GM19035 (cell line): Measurements from ENCODE around the gene BABAM2.
"Not testable (repeated sequence)": the region's sequence is repeated elsewhere in the genome, so short reads cannot be mapped to it uniquely, and the experiment has no call there.

Experiments
- ATAC-seq: cut with Tn5 transposase; IDR thresholded peaks from one replicate; pipeline ENCODE4 v1.9.1; 2021; ENCODE audit not compliant: unreplicated experiment

BABAM2 gene

GRCh38 chr2:28322456-28322855, 431.9 kb downstream of the BABAM2 start:
- no peak for ATAC-seq

- no peak for ATAC-seq
Observed at GRCh38 chr2:28322981-28323396, 432.5 kb downstream of the BABAM2 start.

GRCh38 chr2:28325173-28325566, 434.6 kb downstream of the BABAM2 start:
- ATAC-seq = no peak

- no peak for ATAC-seq
Observed at GRCh38 chr2:28325567-28326468, 435.3 kb downstream of the BABAM2 start.

GRCh38 chr2:28326469-28326805, 435.9 kb downstream of the BABAM2 start:
- no peak for ATAC-seq

GRCh38 chr2:28326881-28327505, 436.5 kb downstream of the BABAM2 start:
- no peak for ATAC-seq

- ATAC-seq = no peak
Observed at GRCh38 chr2:28327581-28327955, 437.0 kb downstream of the BABAM2 start.

- ATAC-seq = no peak
Observed at GRCh38 chr2:28327956-28328922, 437.7 kb downstream of the BABAM2 start.

GRCh38 chr2:28329184-28329583, 438.7 kb downstream of the BABAM2 start:
- no peak for ATAC-seq

GRCh38 chr2:28330722-28331121, 440.2 kb downstream of the BABAM2 start:
- not testable (repeated sequence) for ATAC-seq

- ATAC-seq = not testable (repeated sequence)
Observed at GRCh38 chr2:28331797-28332196, 441.3 kb downstream of the BABAM2 start.

GRCh38 chr2:28332696-28333095, 442.2 kb downstream of the BABAM2 start:
- ATAC-seq = no peak

GRCh38 chr2:28333606-28334526, 443.3 kb downstream of the BABAM2 start:
- ATAC-seq = no peak

GRCh38 chr2:28334527-28334894, 444.0 kb downstream of the BABAM2 start:
- no peak for ATAC-seq

GRCh38 chr2:28335265-28335664, 444.7 kb downstream of the BABAM2 start:
- ATAC-seq = not testable (repeated sequence)

GRCh38 chr2:28335666-28336065, 445.1 kb downstream of the BABAM2 start:
- ATAC-seq = no peak

GRCh38 chr2:28336264-28336980, 445.9 kb downstream of the BABAM2 start:
- no peak for ATAC-seq

- ATAC-seq = no peak
Observed at GRCh38 chr2:28336982-28337627, 446.6 kb downstream of the BABAM2 start.
